Endometrial microvascular endothelial cells (primary cell): ENCODE results near the gene STIM1. TPM values are rescaled to one million over a fixed set of nuclear protein-coding genes. Genes with fewer than 3 reads are reported as not detected.

Experiments
- in situ Hi-C: cut with HindIII; loops from 2 replicates; pipeline ENCODE4 v1.10.0; 2017; ENCODE audit warnings: low sequenced_read_pairs, low pct_unique_long_range_greater_than_20kb; ENCODE audit errors: inconsistent ontology term
- total RNA-seq: library from RNA; depleted of rRNA; stranded (reverse); fragments of >200 nt; gene quantifications from one replicate; pipeline ENCODE4 v1.2.3, GENCODE V29; 2015; ENCODE audit errors: inconsistent ontology term

Gene STIM1
- total RNA-seq, 1 donor from 2014 or later: 13.9 TPM

DNA sequence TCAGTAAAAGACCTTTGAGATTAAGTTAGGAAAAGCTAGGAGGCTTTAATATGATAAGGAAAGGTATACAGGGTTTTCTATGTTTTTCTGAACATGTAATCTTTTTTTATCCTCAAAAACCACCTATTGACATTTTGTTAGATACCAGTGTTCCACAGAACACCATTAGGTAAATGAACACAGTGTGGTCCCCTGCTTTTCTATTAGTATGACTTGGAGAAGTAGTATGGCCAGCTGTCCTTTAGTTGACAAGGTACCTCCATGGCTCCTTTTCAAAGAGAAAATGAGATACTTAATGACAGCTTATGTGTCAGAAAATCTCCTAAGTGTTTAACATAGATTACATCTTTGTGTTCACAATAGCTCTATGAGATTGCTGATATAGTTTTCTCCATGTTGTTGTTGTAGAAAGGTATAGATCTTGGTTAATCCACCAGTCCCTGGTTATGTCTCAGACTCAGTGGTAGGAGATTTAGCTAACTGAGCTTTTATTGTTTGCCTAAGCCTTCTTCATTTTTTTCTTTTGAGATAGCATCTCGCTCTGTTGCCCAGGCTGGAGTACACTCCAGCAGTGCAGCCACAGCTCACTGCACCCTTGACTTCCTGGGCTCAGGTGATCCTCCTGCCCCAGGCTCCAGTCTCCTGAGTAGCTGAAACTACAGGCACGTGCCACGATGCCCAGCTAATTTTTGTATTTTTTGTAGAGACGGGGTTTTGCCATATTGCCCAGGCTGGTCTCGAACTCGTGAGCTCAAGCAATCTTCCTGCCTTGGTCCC lies 46.0 kb downstream of the STIM1 start:
- in situ Hi-C loops: no loop called here

DNA sequence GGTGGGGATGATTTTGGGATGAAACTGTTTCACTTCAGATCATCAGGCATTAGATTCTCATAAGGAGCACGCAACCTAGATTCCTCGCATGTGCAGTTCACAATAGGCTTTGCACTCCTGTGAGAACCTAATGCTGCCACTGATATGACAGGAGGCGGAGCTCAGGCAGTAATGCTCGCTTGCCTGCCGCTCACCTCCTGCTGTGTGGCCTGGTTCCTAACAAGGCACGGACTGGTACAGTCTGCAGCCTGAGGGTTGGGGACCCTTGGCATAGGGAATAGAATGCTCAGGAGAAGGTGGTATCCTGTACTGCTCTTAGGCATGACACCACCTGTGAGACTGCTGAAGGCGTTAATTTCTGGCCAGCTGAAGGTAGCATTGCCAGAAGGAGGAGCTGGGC lies 47.0 kb downstream of the STIM1 start:
- in situ Hi-C loops: no loop called here

DNA sequence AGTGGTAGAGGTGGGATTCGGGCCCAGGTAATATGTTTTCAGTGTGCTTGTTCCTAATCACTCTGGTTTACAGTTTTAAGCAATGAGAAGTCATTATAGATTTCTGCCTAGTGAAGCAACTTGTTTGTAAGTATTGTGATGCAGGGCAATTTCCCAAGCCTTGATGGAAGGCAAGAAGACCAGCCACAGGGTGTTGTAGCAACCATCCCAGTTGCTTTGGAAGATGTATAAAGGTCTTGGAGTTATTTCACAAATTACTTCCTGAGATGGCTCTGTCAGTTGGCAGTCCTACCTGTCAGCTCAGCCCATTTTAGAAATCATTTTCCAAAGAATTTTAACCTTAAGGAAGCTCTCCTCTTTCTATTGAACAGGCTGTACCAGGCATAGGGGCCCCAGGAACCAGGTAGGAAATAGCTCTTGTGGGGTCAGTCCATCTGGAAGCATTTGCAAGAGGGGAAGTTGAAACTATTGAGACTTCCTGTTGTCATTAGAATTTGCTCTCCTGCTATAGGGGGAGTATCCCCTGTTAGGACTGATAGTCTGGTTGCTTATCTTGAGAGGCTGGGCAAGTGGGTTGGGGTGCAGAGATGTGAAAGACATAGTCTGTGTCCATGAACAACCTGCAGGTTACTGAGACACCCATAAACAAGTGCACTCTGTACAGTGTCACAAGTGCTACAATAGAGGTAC lies 47.9 kb downstream of the STIM1 start:
- in situ Hi-C loops: no loop called here

DNA sequence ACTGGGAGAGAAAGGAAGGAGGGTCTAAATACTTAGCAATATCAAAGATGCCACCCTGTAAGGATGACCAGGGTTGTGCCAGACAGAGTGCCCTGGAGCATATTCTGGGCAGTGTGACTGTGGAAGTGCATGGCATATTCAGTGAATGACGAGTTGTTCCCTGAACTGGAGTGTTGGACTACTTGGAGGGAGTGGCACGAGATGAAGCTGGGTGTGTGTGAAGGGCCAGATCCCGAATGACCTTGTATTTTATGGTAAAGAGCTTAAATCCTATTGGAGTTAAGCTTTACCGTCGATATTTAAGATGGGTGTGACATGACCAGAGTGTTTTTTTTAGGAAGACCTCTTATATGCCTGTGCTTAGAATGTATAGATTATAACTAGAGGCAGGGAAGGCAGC lies 48.8 kb downstream of the STIM1 start:
- in situ Hi-C loops: no loop called here

DNA sequence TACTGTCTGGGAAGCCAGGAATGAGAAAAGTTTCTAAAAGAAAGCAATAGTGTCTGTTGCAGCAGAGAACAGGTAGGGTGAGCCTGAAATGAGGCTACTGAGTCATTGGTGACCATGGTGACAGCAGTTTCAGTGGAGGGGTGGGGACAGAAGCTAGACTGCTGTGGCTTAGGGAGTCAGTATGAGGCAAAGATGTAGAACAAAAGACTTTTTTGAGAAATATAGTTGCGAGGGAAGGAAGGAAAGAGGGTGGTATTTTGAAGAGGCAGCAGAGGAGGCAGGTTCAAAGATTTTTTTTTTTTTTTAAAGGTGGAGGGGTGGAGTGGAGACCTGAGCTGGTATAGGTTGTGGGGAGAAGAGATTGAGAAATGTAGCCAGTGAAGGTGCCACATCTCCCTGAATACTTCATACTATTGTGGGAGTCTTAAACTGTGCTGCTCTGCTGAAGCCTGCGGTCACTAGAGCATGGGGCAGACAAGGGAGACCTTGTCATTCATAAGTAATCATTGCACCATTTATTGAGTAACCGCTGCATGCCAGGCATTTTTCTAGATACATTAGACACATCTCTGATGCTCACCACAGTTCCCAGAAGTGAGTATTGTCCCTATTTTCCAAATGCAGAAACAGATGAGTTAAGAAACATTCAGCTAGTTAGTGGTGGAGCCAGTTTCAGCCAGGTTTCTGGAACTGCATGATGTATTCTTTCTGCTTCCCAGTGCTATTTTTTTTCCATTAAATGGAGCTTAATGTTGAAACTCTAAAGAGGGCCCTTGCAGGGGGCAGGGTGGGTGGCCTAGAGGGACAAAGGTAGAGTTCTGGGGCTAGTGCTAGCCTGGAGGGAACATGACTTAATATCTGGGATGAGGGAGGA lies 49.9 kb downstream of the STIM1 start:
- in situ Hi-C loops: no loop called here

DNA sequence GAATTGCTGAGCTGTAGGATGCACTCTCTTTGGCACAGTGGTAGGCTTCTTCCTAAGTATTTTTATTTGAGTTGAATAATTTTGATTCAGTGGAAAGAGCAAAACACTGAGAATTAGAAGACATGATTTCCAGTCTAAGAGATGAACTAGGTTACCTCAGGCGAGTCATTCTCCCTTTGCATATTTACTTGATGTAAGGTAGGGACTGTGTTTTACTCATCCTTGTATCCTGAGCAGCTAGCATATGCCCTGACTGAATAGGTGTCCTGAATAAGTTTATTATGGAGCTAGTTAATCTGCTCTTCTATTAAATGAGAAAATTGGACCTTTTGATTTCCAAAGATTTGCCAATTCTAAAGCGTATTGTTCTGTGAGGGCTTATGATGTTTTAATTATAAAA lies 50.7 kb downstream of the STIM1 start:
- in situ Hi-C loops: no loop called here

DNA sequence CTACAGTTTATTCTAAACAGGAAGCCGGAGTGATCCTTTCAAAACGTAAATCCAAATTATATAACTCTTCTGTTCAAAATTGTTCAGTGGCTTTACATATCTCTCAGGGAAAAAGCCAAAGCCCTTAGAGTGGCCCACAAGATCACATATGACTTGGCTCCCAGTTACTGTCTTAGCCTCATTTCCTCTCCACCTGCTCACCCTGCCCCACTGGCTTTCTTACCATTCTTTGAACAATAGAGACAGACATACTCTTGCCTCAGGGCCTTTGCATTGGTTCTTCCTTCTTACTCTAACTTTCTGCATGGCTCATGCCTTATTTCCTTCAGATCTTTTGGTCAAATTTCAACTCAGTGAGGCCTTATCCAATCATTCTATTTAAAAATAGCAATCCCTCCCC lies 52.1 kb downstream of the STIM1 start:
- in situ Hi-C loops: no loop called here

DNA sequence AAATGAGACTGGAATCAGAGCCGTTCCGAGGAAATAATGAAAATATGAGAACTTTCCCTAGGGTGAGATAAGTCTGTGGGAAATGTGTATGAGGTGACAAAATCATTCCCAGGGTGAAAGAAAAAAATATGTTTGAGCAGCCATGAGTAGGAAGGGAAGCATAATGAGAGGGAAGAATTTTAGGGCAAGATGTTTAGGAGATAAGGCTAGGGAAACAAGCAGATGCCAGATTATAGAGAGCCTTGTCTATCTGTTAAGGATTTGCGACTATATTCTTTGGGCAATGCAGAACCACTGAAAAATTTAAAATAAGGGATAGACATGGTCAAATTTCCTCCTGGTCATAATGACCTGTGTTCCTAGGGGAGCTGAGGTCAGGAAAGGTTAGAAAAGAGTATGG lies 54.4 kb downstream of the STIM1 start:
- in situ Hi-C loops: no loop called here

DNA sequence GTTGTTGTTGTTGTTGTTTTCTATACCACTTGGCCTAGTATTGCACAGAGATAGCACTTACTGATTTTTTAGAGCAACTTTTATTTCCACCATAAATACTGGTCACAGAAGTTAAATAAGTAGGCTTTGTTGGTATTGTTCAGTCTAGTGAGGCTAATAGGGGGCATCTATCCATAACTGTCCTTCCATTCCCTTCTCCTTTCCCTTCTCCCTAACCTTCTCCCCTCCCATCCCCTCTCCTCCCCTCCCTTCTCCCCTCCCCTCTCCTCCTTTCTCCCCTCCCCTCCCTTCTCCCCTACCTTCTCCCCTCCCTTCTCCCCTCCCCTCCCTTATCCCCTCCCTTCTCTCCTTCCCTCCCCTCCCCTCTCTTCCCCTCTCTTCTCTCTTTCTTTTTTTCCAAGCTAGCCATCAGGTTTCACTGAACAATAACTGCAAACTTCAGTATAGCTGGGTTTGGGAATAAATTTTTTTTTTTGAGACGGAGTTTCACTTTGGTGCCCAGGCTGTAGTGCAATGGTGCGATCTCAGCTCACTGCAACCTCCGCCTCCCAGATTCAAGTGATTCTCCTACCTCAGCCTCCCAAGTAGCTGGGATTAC lies 56.5 kb downstream of the STIM1 start:
- in situ Hi-C loops: no loop called here

DNA sequence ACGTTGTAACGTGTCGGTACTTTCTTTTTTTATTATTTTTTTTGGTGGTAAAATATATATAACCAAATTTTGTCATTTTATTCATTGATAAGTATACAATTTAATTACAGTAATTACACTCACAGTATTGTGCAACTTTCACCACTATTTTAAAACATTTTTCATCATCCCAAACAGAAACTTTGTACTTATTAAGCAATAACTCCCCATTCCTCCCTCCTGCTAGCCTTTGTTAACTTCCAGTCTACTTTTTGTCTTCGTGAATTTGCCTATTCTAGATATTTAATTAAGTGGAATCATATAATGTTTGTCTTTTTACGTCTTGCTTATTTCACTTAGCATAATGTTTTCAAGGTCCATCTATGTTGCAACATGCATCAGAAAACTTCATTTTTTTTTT lies 58.5 kb downstream of the STIM1 start:
- in situ Hi-C loops: no loop called here

DNA sequence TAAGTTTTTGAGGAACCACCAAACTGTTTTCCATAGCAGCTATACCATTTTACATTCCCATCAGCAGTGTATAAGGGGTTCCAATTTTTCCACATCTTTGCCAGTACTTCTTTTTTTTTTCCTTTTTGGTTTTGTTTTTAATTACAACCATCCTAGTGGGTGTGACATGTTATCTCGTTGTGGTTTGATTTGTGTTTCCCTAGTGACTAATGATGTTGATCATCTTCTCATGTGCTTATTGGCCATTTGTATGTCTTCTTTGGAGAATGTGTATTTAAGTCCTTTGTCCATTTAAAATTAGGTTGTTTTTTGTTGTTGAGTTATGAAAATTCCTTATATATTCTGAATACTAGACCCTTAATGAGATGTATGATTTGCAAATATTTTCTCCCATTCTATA lies 59.3 kb downstream of the STIM1 start:
- in situ Hi-C loops: no loop called here

DNA sequence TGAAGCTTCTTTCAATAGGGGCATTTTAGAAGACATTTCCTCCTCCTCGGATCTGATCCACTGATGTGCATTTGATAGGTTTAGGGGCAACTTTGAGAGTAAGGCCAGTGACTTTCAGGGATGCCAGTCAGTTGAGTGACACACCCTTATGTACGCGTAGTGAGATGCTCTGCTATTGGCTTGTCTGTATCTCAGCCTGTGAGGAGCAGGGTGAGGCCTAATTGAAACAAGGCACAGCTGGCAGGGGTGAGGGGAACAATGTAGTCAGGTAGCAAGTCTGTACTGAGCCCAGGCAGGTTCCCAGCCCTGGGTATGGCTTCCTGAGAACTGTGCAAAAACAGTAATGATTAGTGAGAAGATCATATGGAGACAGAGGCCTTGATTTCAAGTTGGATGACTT lies 61.5 kb downstream of the STIM1 start:
- in situ Hi-C loops: no loop called here

DNA sequence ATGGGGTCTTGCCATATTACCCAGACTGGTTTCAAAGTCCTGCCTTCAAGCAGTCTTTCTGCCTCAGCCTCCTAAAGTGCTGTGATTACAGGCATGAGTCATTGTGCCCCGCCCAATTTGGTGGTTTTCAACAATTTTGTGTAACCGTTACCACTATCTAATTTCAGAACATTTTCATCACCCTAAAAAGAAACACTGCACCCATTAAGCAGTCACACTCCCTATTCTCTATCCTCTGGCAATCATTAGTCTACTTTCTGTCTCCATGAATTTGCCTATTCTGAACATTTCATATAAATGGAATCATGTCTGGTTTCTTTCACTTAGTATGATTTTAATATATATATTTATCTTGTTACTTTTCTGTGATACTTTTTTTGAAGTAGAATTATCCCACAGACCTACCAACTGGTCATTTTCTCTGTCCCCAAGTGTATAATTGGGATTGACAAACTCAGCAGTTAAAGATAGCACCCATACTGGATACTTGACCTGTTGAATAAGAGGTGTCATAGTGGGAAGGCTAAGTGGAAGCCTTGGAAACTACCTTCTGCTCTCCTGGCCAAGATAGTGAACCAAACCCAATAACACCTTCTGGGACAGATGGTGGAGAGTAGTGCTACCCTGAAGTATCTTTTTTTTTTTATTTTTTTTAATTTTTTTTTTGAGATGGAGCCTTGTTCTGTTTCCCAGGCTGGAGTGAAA lies 64.8 kb downstream of the STIM1 start:
- in situ Hi-C loops: no loop called here

DNA sequence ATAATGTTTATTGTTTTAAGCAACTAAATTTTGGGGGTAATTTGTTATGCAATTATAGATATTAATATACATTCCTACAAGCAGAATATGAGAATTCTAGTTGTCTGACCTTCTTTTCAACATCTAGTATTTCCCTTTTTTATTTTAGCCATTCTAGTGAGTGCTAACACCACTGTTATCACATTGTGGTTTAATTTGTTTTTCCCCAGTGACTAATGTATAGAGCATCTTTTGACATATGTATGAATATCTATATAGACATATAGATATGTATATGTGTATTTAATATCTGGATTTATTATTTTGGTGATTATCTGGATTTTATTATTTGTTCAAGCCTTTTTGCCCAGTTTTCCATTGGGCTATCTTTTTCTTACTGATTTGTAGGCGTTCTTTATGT lies 66.6 kb downstream of the STIM1 start:
- in situ Hi-C loops: no loop called here

DNA sequence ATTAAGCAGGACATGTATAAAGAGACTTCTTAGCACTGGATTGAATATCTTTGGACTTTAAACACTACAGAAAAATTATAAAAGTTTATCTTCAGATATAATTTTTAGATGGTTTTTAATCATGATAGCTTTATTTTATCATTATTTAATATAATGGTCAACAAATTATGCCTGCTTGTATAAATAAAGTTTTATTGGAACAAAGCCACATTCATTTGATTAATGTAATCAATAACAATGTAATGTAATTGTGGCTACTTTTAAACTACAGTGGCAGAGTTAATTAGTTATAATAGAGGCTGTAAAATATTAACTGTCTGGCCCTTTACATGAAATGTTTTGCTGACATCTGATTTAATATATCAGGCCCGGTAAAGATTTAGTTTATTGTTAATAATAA lies 70.0 kb downstream of the STIM1 start:
- in situ Hi-C loops: no loop called here

DNA sequence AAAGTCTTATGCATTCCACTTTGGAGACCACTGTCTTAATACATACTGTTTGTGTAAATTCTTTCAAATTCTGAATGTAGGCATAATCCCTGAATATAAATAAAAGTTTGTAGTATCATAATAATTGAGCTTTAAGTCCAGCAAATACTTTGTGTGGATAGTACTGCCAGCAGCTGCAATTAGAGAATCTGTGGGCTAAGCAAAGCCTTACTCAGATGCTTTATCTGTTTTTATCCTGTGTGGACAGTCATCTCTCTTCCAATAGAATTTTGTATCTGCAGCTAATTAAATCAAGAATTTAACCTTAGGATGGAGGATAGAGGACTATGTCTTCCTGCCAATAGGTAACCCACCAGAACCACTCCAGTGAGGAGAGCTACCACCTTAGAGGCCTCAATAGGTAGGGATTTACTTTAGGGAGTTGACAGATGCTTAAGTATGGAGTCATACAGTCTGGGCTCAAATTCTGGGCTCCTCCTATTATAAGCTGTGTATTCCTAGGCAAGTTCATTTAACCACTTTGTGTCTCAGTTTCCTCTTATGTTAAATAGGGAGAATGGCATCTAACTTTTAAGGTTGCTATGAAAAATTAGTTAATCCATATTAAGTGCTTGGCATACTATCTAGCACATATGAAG lies 71.1 kb downstream of the STIM1 start:
- in situ Hi-C loops: no loop called here

DNA sequence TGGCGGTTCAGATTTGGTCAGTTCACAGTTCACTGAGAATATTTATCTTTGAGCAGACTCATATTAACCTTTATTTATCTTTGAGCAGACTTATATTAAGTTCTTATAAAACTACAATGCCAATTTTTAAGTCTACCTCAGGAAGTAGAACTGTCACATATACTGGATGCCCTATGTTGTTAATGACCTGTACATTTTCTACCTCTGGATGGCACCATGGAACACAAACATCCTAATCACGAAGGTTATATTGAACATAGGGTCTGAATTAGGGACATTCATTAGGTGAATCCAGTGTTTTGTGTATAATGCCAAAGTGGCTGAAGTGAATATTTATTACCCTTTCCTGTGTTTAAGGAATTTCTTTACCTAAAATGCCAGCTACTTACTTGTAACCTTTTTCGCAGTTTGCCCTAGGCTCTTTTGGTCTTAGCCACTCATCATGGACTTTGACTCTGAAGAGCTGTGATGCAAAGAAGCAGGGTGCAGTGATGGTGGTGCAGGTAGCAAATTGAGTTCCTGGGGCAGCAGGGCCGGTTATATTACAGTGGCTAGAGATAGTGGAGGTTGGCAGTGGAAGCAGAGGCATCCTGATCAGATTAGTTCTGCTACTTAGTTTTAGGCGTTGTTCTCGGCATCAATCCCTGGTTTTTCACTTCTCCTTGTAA lies 71.8 kb downstream of the STIM1 start:
- in situ Hi-C loops: no loop called here

DNA sequence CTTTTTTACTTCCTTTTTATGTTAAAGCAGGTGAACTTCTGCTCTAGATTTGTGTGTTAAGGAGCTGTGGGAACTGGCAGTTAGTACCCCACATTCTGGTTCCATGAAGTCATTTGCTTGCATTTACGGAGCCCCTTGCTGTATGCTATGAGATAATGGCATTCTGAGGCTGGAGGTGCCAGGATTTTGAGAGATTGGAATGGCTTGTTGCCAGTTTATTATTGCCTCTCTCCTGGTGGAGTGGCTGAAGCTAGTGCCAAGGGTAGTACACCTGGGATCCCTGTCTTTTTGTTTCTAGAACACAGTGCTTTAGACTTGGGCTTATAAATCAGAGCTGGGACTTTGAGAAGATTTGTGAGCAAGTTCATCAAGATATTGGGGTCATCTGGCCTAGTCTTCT lies 73.8 kb downstream of the STIM1 start:
- in situ Hi-C loops: no loop called here
